Astrocyte of the hippocampus (primary cell): Measurements from ENCODE around the gene CD83.
A peak's percentile ranks its signal among the peaks of the same experiment; 100 is the strongest.

Experiments
- DNase-seq: peaks from one replicate; pipeline ENCODE4 v3.0.0; 2011; ENCODE audit warnings: low read depth, low spot score

The CD83 gene

GRCh38 chr6:14123386-14124111 is 6.0 kb downstream of the CD83 start:
- no peak for DNase-seq

DNA sequence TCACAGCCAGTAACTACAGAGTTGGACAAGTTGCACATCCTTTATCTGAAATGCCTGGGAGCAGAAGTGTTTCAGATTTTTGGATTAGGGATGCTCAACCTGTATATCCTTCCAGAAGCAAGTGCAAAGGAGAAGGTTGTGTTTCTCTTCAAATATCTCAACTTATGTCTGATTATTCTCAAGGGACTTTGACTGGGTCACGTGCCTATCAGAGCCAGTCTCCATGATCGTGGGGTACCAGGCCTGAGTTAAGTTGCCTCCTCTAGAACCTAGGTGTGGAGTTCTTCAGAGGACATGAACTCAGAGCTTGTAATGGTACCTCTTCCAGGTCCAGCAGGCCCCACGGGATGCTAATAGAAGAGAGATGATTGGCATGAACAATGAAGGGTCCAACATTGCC is 7.8 kb downstream of the CD83 start:
- no peak for DNase-seq

DNA sequence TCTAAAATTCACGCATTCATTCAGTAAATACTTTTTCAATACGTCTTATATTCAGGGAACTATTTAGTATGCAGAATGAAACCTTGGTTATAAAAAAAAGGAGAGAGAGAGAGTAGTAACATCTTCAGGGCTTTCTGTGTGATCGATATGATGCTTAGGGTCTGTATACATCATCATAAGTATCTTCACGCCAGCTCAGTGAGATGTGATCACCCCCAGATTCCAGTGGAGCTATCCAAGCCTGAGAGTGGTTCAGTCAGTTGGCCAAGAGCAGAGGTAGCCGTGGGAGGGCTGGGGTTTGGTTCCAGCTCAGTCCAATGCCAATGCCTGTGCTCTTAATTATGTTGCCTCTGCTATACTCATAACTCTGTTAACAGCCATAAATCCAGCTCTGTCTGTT is 8.6 kb downstream of the CD83 start:
- no peak for DNase-seq

DNA sequence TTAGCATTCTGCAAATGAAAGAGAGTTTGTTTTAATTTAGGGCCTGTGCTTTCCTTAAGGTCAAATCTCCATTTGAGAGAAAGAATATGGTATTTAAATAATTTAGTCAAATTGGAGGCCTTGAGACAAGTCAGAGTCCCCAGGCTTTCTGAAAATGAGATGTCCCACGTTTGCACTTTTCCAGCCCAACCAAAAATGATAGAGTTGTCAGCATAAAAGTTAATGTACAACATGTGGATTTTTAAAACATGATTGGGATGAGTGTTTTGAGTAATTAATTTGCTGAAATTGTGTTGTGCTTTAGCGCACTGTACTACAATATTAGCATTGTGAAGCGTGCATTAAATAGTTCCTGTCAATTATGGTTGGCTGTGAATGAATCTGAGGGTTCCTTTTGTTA is 10.0 kb downstream of the CD83 start:
- DNase-seq: no peak

- DNase-seq: no peak
Measured at GRCh38 chr6:14128012-14128411, 10.4 kb downstream of the CD83 start.

- DNase-seq: no peak
Measured at GRCh38 chr6:14128746-14129145, 11.2 kb downstream of the CD83 start.

- peak; percentile 80 for DNase-seq
Measured at GRCh38 chr6:14129575-14129974, 12.0 kb downstream of the CD83 start.

GRCh38 chr6:14130435-14131075 is 13.0 kb downstream of the CD83 start:
- no peak for DNase-seq

- no peak for DNase-seq
Measured at GRCh38 chr6:14131579-14131978, 14.0 kb downstream of the CD83 start.

GRCh38 chr6:14132244-14132920 is 14.8 kb downstream of the CD83 start:
- DNase-seq: no peak

DNA sequence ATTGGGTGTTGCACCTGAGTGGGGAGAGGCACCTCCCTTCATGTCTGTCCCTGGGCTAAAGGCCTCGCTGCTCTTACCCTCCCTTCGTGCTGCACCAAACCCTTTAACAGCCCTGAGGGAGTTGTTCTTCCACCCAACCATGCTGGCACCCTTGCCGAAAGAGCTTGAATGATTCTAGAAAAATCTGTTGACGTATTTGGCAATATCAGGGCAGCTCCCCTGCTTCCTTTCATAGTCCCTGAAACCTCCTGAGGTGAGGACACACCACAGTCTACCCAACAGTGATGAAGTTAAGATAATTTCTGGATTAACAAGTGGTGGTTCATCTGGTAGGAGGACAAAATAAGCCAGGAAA is 15.3 kb downstream of the CD83 start:
- no peak for DNase-seq

GRCh38 chr6:14134211-14134910 is 16.8 kb downstream of the CD83 start:
- DNase-seq: no peak

DNA sequence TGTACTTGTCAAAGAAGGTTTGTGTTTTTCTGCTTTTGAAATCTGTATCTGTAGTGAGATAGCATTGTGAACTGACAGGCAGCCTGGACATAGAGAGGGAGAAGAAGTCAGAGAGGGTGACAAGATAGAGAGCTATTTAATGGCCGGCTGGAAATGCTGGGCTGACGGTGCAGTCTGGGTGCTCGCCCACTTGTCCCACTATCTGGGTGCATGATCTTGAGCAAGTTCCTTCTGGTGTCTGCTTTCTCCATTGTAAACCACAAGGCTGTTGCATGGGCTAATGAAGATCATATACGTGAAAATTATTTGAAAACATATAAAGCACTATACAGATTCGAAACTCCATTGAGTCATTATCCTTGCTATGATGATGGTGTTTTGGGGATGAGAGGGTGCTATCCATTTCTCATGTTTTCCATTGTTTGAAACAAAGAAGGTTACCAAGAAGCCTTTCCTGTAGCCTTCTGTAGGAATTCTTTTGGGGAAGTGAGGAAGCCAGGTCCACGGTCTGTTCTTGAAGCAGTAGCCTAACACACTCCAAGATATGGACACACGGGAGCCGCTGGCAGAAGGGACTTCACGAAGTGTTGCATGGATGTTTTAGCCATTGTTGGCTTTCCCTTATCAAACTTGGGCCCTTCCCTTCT is 18.4 kb downstream of the CD83 start:
- DNase-seq: no peak

GRCh38 chr6:14138701-14139215 is 21.2 kb downstream of the CD83 start:
- no peak for DNase-seq

- DNase-seq: no peak
Measured at GRCh38 chr6:14141351-14142062, 23.9 kb downstream of the CD83 start.

DNA sequence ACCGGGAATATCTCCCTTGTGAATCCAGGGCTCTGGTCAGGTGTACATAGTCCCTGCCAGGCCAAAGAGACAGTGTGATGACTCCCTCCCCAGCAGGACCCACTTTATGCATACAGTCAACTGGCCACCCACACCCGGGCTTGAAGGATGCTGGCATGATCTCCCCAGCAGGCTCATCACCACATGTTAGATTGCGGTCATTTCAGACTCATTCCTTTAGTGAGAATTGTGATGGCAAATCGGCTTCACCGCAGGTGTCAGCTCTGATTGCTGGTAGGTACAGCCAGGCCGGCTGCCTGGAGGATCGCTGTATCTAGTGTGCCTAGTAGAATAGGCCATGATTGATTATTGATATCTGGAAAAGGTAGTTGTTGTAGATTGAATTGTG is 24.5 kb downstream of the CD83 start:
- no peak for DNase-seq

DNA sequence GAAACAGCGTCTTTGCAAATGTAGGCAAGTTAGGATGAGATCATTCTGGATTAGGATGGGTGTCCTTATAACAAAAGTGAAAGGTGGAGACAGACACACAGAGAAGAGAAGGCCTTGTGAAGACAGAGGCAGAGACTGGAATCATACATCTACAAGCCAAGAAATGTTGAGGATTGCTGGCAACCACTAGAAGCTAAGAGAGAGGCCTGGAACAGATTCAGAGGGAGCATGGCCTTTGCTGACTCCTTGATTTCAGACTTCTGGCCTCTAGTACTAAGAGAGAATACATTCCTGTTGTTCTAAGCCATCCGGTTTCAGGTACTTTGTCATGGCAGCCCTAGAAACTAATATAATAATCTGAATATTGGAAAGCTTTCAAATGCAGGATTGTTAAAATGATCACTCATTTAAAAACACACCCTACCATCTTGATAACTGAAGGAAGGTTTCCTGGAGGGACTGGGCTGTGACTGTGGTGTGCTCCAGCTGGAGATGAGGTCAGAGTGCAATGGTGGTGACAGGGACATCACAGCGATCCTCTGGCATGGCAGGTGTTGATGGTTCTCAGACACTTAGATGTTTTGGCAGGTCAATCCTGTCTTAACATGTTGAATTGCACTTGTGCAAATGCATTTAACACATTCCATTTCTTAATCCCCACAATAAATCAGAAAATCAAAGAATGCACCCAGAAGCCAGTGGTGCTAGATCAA is 25.1 kb downstream of the CD83 start:
- DNase-seq: no peak

GRCh38 chr6:14143305-14143704 is 25.7 kb downstream of the CD83 start:
- no peak for DNase-seq

GRCh38 chr6:14144678-14145113 is 27.1 kb downstream of the CD83 start:
- DNase-seq: peak; percentile 77

DNA sequence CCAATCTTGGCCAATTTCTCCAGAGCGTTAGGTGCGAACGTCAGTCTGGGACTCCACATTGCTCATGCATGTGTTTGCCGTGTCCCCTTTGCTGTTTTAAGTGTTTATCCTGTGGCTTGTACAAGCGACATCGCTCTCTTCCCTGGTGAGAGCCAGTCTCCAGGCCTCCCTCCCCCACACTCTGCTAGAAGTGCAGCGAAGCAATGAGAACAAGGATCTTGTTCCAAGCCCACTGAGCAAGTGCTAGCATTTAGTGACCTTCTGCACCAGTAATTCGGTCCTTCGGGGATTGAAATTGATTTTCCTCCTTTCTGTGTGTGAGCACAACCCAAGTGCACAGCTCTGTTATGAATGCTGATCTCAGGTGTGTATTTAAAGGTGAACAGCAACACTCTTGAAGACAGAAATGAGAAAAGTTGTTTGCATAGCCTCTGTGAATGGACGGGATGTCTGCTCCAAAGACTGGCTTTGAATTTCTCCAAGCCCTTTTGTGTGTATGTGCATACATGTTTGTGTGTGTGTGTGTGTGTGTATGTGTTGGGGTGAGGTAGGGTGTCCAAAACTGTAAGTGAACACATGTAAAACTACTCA is 29.0 kb downstream of the CD83 start:
- DNase-seq: no peak
